GM21526 (cell line): ENCODE results near the gene FNDC7.
"Not testable (repeated sequence)": the region's sequence is repeated elsewhere in the genome, so short reads cannot be mapped to it uniquely, and the experiment has no call there.

Source experiments
- ATAC-seq: cut with Tn5 transposase; IDR thresholded peaks from one replicate; pipeline ENCODE4 v1.9.1; 2021; ENCODE audit warnings: moderate library complexity; ENCODE audit not compliant: unreplicated experiment, low FRiP score

Gene FNDC7

DNA sequence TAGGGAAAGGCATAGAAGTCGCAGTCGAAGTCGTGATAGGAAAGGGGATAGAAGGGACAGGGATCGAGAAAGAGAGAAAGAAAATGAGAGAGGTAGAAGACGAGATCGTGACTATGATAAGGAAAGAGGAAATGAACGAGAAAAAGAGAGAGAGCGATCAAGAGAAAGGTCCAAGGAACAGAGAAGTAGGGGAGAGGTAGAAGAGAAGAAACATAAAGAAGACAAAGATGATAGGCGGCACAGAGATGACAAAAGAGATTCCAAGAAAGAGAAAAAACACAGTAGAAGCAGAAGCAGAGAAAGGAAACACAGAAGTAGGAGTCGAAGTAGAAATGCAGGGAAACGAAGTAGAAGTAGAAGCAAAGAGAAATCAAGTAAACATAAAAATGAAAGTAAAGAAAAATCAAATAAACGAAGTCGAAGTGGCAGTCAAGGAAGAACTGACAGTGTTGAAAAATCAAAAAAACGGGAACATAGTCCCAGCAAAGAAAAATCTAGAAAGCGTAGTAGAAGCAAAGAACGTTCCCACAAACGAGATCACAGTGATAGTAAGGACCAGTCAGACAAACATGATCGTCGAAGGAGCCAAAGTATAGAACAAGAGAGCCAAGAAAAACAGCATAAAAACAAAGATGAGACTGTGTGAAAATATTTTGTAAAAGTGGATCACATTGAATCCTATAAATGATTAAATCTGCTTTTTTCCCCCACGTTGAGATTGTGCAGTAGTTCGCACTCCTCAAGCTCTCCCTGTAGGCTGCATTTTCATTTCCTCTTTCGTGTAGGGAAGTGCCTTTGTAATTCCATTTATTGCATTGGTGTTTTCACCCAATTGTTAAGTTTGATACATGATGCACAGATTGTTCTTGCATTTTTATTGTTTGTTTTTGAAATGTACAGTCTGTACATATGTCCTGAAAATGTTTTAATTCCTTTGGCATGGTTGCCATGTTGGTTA lies 13.1 kb upstream of the FNDC7 start:
- ATAC-seq = no peak

GRCh38 chr1:108701176-108701849 lies 11.4 kb upstream of the FNDC7 start:
- no peak for ATAC-seq

- not testable (repeated sequence) for ATAC-seq
Measured at GRCh38 chr1:108702109-108702508, 10.6 kb upstream of the FNDC7 start.

- ATAC-seq = no peak
Measured at GRCh38 chr1:108703939-108704338, 8.8 kb upstream of the FNDC7 start.

DNA sequence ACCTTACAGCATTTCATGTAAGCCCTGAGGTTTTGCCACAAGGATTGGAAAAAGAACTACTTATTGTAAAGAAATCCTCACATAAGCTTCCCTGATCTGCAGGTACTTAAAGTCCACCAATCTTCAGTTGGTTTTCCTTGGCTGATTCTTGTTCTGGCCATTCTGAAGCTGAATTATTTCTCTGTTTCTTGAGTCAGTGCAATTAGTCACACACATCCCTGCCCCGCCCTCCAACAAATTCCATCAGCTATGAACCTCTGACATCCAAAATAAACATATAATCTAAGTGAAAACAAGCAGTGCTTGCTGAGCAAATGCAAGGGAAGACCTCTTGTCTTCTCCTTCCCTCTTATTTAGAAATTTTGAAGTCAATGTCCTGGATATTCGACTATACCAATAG lies 8.2 kb upstream of the FNDC7 start:
- ATAC-seq = no peak

GRCh38 chr1:108706643-108707042 lies 6.1 kb upstream of the FNDC7 start:
- ATAC-seq = no peak

- ATAC-seq = no peak
Measured at GRCh38 chr1:108708691-108709660, 3.7 kb upstream of the FNDC7 start.

DNA sequence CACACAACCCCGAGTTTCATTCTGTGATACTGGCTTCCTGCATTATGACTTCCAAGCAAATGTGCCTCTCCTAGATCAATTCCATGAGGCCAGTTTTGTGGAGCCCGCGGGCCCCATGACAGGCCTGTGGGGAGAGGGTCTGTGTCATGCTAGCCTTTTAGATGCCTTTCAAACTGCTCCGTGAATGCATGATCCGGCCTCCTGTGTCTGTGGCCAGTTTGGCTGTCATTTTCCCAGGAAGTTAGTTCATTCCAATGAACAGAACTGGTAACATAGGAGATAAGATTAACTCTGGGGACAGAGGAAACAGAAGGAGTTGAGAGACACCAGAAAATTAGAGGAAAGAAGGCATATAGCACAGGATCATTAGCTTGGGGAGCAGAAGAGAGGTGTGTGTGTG lies 3.2 kb downstream of the FNDC7 start:
- ATAC-seq = no peak

GRCh38 chr1:108716437-108717230 lies 3.9 kb downstream of the FNDC7 start:
- no peak for ATAC-seq

DNA sequence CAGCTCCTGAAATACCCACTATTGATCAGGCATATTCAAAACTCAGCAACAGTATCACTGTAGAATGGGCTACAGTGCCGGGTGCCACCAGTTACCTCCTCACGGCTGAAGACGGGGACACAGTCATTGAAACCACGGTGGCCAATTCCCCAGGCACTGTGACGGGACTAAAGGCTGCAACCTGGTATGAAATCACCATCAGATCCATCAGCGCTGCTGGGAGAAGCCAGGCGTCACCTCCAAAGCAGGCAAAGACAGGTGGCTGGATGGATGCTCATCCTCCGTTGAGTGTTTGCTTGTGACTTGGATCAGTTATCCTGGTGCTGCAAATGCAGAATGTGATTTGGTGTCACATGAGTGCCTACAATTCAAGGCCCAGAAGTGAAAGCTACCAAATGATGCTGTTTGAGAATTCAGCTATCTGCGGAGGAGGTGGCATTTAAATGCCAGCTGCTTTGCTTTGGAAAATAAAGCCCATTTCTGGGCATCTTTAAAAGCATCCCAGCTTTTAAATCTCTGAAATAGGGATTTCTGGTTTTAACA lies 5.1 kb downstream of the FNDC7 start:
- no peak for ATAC-seq

GRCh38 chr1:108718927-108719655 lies 6.4 kb downstream of the FNDC7 start:
- no peak for ATAC-seq

DNA sequence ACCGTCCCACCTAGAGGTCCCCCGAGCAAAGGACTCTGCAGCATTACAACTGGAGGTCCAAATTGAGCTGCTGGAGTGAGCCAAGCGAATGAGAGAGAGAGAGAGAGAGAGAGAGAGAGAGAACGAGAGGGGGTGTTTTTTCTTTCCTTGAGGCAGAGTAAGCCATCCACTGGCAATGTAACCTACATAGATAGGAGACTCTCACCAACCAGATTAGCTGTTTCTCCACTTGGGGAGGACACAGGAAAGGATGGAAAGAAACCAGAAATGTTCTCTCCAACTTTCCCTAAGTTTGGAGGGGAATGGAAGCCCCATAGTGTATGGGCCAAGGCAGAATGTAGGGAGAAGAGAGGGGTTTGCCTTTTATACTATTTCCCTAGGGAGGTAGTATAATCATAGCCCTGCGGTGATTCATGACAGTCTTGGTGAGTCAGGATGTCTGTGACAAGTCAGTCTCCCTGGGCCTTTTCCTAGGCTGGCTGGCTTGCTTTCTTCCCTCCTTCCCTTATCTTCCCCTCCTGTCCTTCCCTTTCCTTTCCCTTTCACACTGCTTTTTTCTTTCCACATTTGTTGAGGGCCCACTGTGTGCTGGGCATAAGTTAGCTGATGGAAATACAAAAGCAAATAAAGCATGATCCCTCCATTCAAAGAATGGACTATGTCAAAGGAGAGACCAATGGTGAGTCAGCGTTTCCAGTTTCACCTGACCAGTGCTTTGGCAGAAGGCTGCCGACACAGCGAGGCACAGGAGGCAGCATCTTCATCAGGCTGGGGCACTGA lies 7.1 kb downstream of the FNDC7 start:
- no peak for ATAC-seq

- no peak for ATAC-seq
Measured at GRCh38 chr1:108722292-108722691, 9.6 kb downstream of the FNDC7 start.

DNA sequence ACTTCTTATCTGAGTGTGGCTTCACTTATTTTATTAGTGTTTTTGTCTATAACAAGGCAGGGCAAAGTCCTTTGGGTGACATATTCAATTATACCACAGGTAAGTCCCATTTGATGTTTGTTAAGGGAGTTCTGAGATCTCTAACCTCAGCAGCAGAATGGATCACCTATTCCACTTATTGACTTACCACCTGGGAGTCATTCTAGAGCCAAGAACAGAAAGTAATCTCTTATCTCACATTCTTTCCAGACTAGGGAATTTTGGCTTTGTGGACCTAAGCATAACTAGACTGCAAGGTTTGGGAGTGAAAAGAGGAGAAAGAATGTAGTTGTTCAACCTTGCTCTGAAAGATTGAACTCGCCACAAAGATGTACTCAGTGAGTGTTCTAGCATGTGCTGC lies 13.2 kb downstream of the FNDC7 start:
- no peak for ATAC-seq

GRCh38 chr1:108728327-108728923 lies 15.7 kb downstream of the FNDC7 start:
- ATAC-seq = no peak

- no peak for ATAC-seq
Measured at GRCh38 chr1:108729481-108729880, 16.8 kb downstream of the FNDC7 start.

DNA sequence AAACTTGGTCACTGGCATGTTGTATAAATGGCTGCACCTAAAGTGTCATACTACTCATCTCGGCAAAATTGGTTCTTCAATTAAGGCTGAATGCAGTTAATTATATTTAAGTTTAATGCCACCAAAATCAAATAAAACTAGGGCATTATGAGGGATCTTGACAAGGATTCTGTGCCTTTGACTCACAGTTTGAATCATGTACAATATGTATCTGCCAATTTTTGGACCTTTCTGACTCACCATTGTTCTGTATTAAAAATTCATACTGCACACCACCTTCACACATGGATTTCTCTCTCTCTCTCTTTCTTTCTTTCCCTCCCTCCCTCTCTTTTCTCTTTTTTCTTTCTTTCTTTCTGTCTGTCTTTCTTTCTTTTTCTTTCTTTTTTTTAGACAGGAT lies 19.7 kb downstream of the FNDC7 start:
- no peak for ATAC-seq
